Gastrocnemius medialis (tissue), 4 donors: ENCODE data around the gene FCER1G. TPM values are rescaled to one million over a fixed set of nuclear protein-coding genes. Genes with fewer than 3 reads are reported as not detected.

Experiments
- ATAC-seq, 2 donors: fragments of 150-250 bp; one replicate each; pipeline ENCODE4 v1.9.1; 2016
- DNase-seq, 2 donors: peaks; one replicate each; pipeline ENCODE4 v3.0.0-alpha.2; 2019
- H3K27ac ChIP-seq, 4 donors: fragments of 200-600 bp; sonication (generic); 1 replicate in 1 of 4; 2 replicates in 3 of 4; pipeline ENCODE4 v1.5.1; 2016 to 2018; ENCODE audit warnings: mild to moderate bottlenecking in 2 of 4, moderate library complexity in 1 of 4
- H3K27me3 ChIP-seq, 3 donors: fragments of 200-600 bp; sonication (generic) in 2 of 3; 1 replicate in 1 of 3; 2 replicates in 2 of 3; pipeline versions ENCODE4 v1.5.1 to v1.6.0; 2016 to 2019; ENCODE audit warnings: mild to moderate bottlenecking in 1 of 3, moderate library complexity in 1 of 3
- H3K36me3 ChIP-seq, 2 donors: fragments of 200-600 bp; sonication (generic) in 1 of 2; one replicate each; pipeline ENCODE4 v1.5.1; 2017 to 2018
- H3K4me1 ChIP-seq, 2 donors: fragments of 200-600 bp; sonication (generic) in 1 of 2; one replicate each; pipeline ENCODE4 v1.5.1; 2016 to 2017; ENCODE audit warnings: mild to moderate bottlenecking in 2 of 2
- H3K4me3 ChIP-seq, 4 donors: fragments of 200-600 bp; sonication (generic) in 3 of 4; 1 replicate in 1 of 4; 2 replicates in 3 of 4; pipeline ENCODE4 v1.5.1; 2016 to 2019; ENCODE audit warnings: mild to moderate bottlenecking in 2 of 4
- H3K9me3 ChIP-seq, 3 donors: fragments of 200-600 bp; sonication (generic) in 2 of 3; 1 replicate in 1 of 3; 2 replicates in 2 of 3; pipeline ENCODE4 v1.5.1; 2016 to 2019
- POLR2A ChIP-seq, 2 donors: fragments of 450-650 bp; IDR thresholded peaks; one replicate each; pipeline ENCODE4 v1.6.1; 2017; ENCODE audit warnings: antibody characterized with exemption in 2 of 2, mild to moderate bottlenecking in 2 of 2, moderate library complexity in 2 of 2
- in situ Hi-C, 4 donors: fragments of 200-750 bp; cut with MboI; loops; one replicate each; pipeline versions ENCODE4 v1.15.0 to v1.8.0; 2017; ENCODE audit warnings: low sequenced_read_pairs in 4 of 4
- intact Hi-C: fragments of 100-400 bp; cut with DNase I; formaldehyde crosslinking; loops from one replicate; pipeline ENCODE4 v1.15.1; 2023; ENCODE audit warnings: low total_unique reads
- total RNA-seq, 4 donors: library from RNA; depleted of rRNA; stranded (reverse); fragments of >200 nt; gene quantifications; one replicate each; pipeline versions ENCODE4 v1.1.0 to v1.2.3, GENCODE V29; 2016
- TF ChIP-seq, protein P1 (sequence below), 5 experiments: fragments of 450-650 bp in 3 of 5; fragments of 200-600 bp in 2 of 5; sonication (generic) in 2 of 5; IDR thresholded peaks in 4 of 5; conservative IDR thresholded peaks in 1 of 5; 1 replicate in 4 of 5; 2 replicates in 1 of 5; pipeline ENCODE4 v1.5.1; 2016 to 2019; ENCODE audit warnings: antibody characterized with exemption in 5 of 5, mild to moderate bottlenecking in 3 of 5, moderate library complexity in 3 of 5

The FCER1G gene
- total RNA-seq, 4 donors from 2014 or later = 4.2 to 20.4 (median 18.5) TPM

DNA sequence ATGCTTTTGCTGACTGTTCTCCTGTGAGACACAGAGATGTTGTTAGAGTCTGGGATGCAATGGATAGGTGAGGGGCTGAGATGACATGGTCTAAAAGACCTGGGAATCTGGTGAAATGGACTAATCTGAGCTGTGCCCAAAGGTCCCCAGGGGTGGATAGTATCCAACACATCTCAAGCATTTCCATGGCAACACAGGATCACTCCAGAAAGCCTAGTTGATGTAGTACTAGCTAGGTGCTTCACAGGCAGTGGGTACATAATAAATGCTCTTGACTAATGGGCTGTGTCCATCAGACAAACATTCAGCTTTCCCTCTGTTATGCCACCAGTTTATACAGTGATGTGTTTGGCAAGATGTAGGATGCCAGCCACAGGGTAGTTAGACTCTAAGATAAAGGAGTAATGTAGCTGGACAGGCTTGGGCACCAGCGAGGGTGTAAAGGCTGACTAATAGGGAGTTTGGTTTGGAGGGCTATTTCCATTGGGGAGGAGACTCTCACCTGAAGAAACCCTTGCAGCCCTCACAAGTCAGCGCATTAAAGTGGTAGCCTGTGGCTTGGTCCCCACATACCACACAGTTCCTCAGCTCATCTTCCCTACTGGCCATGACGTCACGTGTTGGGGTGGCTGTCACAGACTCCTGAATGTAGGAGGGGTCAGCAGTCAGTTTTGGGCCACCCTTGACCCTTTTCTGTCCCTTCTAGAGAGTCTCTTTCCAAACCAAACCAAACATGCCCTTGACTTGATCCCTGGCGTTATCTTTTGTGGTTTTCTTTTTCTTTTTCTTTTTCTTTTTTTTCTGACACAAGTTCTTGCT is 21.1 kb downstream of the FCER1G start:
- H3K4me1 ChIP-seq = no peaks in the 10 kb centered on the region
- no peaks in the 10 kb centered on the region for H3K27me3 ChIP-seq
- DNase-seq (no peak), ATAC-seq (no peak)
- intact Hi-C loops = no loop called here
- no peak overlapping the region for H3K27ac ChIP-seq
- H3K36me3 ChIP-seq = no peaks in the 10 kb centered on the region
- in situ Hi-C loops = loop anchor here in 1 of 4 donors (10.0 kb wide), 1 partner anchor 59 kb away; no protein-coding TSS in a partner anchor
- no peaks in the 10 kb centered on the region for H3K9me3 ChIP-seq
- TF ChIP-seq, protein P1, sequence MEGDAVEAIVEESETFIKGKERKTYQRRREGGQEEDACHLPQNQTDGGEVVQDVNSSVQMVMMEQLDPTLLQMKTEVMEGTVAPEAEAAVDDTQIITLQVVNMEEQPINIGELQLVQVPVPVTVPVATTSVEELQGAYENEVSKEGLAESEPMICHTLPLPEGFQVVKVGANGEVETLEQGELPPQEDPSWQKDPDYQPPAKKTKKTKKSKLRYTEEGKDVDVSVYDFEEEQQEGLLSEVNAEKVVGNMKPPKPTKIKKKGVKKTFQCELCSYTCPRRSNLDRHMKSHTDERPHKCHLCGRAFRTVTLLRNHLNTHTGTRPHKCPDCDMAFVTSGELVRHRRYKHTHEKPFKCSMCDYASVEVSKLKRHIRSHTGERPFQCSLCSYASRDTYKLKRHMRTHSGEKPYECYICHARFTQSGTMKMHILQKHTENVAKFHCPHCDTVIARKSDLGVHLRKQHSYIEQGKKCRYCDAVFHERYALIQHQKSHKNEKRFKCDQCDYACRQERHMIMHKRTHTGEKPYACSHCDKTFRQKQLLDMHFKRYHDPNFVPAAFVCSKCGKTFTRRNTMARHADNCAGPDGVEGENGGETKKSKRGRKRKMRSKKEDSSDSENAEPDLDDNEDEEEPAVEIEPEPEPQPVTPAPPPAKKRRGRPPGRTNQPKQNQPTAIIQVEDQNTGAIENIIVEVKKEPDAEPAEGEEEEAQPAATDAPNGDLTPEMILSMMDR (IDR thresholded peaks at IDR 0.05 in 4 of 5, conservative IDR thresholded peaks at IDR 0.05 in 1 of 5) = no peak
- TF ChIP-seq POLR2A (IDR thresholded peaks at IDR 0.05) = no peak
- H3K4me3 ChIP-seq = no peak overlapping the region

DNA sequence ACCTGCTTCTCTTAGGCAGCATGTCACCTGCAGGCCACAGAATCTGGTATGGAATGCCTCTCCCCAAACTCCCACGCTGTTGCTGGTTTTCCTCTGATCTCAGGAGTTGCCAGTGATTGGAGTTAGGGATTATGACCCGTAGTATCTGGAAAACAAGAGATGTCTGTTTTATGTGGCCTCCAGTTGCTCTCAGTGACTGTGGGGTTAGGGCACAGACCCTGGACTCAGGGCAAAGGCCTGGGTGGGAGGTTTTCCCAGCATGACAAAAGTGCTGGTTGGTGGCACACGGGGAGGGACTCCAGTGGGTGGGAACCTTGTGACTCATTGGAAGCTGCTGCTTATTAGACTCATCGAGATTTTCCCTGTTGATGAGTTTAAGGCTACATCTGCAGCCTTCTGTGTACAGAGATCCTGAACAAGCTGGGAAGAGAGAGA is 23.0 kb downstream of the FCER1G start, which contains the start of gene NR1I3:
Gene NR1I3 (minus strand): TSS at position 165 of the 435 bp plus-strand sequence. CDS start 1,638 bp downstream, outside the sequence.
- Histone ChIP-seq H3K27me3 (no peaks in the 10 kb centered on the region), H3K4me1 (no peaks in the 10 kb centered on the region), H3K9me3 (no peaks in the 10 kb centered on the region), H3K36me3 (no peaks in the 10 kb centered on the region), H3K4me3 (no peak within 1 kb of the TSS), H3K27ac (no peak within 1 kb of the TSS)
- in situ Hi-C loops (loop anchor here in 1 of 4 donors (10.0 kb wide), 1 partner anchor 57 kb away; no protein-coding TSS in a partner anchor), intact Hi-C loops (no loop called here)
- DNase-seq (no peak), ATAC-seq (no peak)
- no peak for TF ChIP-seq POLR2A (IDR thresholded peaks at IDR 0.05)
- TF ChIP-seq, protein P1 (IDR thresholded peaks at IDR 0.05 in 4 of 5, conservative IDR thresholded peaks at IDR 0.05 in 1 of 5) = no peak

DNA sequence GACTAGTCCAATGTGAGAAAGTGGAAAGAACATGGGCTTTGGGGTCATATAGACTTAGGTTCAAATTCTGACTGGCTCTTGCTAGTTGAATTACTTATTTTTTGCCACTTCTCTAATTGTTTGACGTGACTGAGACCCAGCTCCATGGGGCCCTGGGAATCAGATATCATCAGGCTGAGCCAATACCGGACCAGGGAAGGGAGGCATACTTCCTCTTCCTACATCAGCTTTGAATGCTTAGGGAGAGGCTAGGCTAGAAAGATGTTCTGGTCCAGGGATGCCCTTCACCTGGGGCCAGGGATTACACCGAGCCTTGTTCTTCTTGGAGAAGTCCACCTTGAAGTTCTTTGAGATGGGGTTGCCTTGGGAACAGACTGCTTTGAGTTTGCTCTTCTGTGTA is 26.6 kb downstream of the FCER1G start:
- Histone ChIP-seq H3K36me3 (no peaks in the 10 kb centered on the region), H3K27ac (no peak overlapping the region), H3K4me1 (no peaks in the 10 kb centered on the region), H3K27me3 (no peaks in the 10 kb centered on the region), H3K4me3 (no peak overlapping the region), H3K9me3 (no peaks in the 10 kb centered on the region)
- intact Hi-C loops = no loop called here
- ATAC-seq (no peak), DNase-seq (no peak)
- in situ Hi-C loops = no loop called here
- TF ChIP-seq POLR2A (IDR thresholded peaks at IDR 0.05) = no peak
- TF ChIP-seq, protein P1 (IDR thresholded peaks at IDR 0.05 in 4 of 5, conservative IDR thresholded peaks at IDR 0.05 in 1 of 5) = no peak

DNA sequence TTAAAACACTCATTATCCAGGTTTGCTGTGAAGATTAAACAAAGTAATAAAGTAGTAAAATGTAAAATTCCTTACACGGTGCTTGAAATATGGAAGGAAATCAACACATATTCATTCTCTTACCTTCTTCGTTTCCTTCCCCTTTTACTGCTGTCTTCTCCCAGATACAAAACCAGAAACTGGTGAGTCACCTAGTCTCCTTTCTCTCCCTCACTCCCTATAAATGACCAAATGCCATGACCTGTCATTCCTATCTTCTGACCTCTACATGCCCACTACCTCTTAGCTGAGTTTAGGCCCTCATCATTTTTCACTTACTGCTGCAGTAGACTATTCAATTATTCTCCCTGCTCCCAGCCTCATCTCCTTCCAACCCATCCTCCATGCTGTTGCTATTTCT is 27.2 kb downstream of the FCER1G start:
- intact Hi-C loops (no loop called here), in situ Hi-C loops (no loop called here)
- no peak for TF ChIP-seq POLR2A (IDR thresholded peaks at IDR 0.05)
- TF ChIP-seq, protein P1 (IDR thresholded peaks at IDR 0.05 in 4 of 5, conservative IDR thresholded peaks at IDR 0.05 in 1 of 5) = no peak
- H3K9me3 ChIP-seq = no peaks in the 10 kb centered on the region
- no peaks in the 10 kb centered on the region for H3K27me3 ChIP-seq
- no peaks in the 10 kb centered on the region for H3K4me1 ChIP-seq
- no peak for DNase-seq
- no peak for ATAC-seq
- H3K4me3 ChIP-seq = no peak overlapping the region
- no peak overlapping the region for H3K27ac ChIP-seq
- no peaks in the 10 kb centered on the region for H3K36me3 ChIP-seq
